H9 (cell line): ENCODE measurements around the gene ZSWIM1. TPM values are rescaled to one million over a fixed set of nuclear protein-coding genes. Genes with fewer than 3 reads are reported as not detected.

ENCODE experiments used
- DNase-seq: peaks from one replicate; pipeline ENCODE4 v3.0.0-alpha.2; 2017
- H2AFZ ChIP-seq: one replicate; pipeline ENCODE4 v1.6.1; 2013; ENCODE audit warnings: mild to moderate bottlenecking, low read length, control low read depth, moderate library complexity
- H2AK5ac ChIP-seq: 2 replicates; pipeline ENCODE4 v1.6.1; 2013; ENCODE audit warnings: low read length, control low read depth, mixed read lengths; ENCODE audit not compliant: insufficient read length
- H2BK120ac ChIP-seq: one replicate; pipeline ENCODE4 v1.6.1; 2013; ENCODE audit warnings: low read depth, mild to moderate bottlenecking, low read length, control low read depth, inconsistent platforms; ENCODE audit not compliant: poor library complexity, severe bottlenecking
- H2BK12ac ChIP-seq: 2 replicates; pipeline ENCODE4 v1.6.1; 2013; ENCODE audit warnings: low read length, control low read depth, mixed read lengths, low read depth; ENCODE audit not compliant: insufficient read length
- H2BK15ac ChIP-seq: 2 replicates; pipeline ENCODE4 v1.6.1; 2013; ENCODE audit warnings: low read depth, low read length, control low read depth
- H2BK20ac ChIP-seq: one replicate; pipeline ENCODE4 v1.6.1; 2013; ENCODE audit warnings: low read depth, mild to moderate bottlenecking, low read length, control low read depth, inconsistent platforms; ENCODE audit not compliant: poor library complexity, severe bottlenecking
- H2BK5ac ChIP-seq: 2 replicates; pipeline ENCODE4 v1.6.1; 2013; ENCODE audit warnings: low read length, control low read depth, mixed read lengths; ENCODE audit not compliant: insufficient read length
- H3K14ac ChIP-seq: 2 replicates; pipeline ENCODE4 v1.6.1; 2013; ENCODE audit warnings: low read length, control low read depth; ENCODE audit not compliant: insufficient read depth
- H3K18ac ChIP-seq: 2 replicates; pipeline ENCODE4 v1.6.1; 2013; ENCODE audit warnings: low read depth, mild to moderate bottlenecking, mixed read lengths, low read length, control low read depth; ENCODE audit not compliant: insufficient read length
- H3K23ac ChIP-seq: 2 replicates; pipeline ENCODE4 v1.6.1; 2013; ENCODE audit warnings: low read length, control low read depth, mixed read lengths, low read depth; ENCODE audit not compliant: insufficient read length
- H3K23me2 ChIP-seq: 2 replicates; pipeline ENCODE4 v1.6.1; 2013; ENCODE audit warnings: low read depth, mild to moderate bottlenecking, mixed read lengths, low read length, control low read depth; ENCODE audit not compliant: insufficient read length, poor library complexity, severe bottlenecking
- H3K27ac ChIP-seq: 2 replicates; pipeline ENCODE4 v1.5.1; 2013; ENCODE audit warnings: low read length, control low read depth, mixed read lengths, low read depth; ENCODE audit not compliant: insufficient read length
- H3K27me3 ChIP-seq: 2 replicates; pipeline ENCODE4 v1.6.1; 2013; ENCODE audit warnings: low read length, control low read depth, inconsistent platforms; ENCODE audit not compliant: insufficient read depth
- H3K4ac ChIP-seq: 2 replicates; pipeline ENCODE4 v1.6.1; 2013; ENCODE audit warnings: low read depth, mild to moderate bottlenecking, control low read depth, inconsistent platforms, low read length, moderate library complexity
- H3K4me1 ChIP-seq: 2 replicates; pipeline ENCODE4 v1.6.1; 2013; ENCODE audit warnings: low read length, control low read depth, inconsistent platforms; ENCODE audit not compliant: insufficient read depth
- H3K4me2 ChIP-seq: 2 replicates; pipeline ENCODE4 v1.6.1; 2013; ENCODE audit warnings: low read length, control low read depth, mixed read lengths; ENCODE audit not compliant: insufficient read length, insufficient read depth
- H3K56ac ChIP-seq: 2 replicates; pipeline ENCODE4 v1.6.1; 2013; ENCODE audit warnings: low read depth, mild to moderate bottlenecking, mixed read lengths, low read length, control low read depth; ENCODE audit not compliant: insufficient read length
- H3K79me1 ChIP-seq: 2 replicates; pipeline ENCODE4 v1.6.1; 2013; ENCODE audit warnings: low read depth, mild to moderate bottlenecking, moderate library complexity, low read length, control low read depth, inconsistent platforms; ENCODE audit not compliant: insufficient read depth, poor library complexity, severe bottlenecking
- H3K79me2 ChIP-seq: 2 replicates; pipeline ENCODE4 v1.6.1; 2013; ENCODE audit warnings: low read length, control low read depth, inconsistent platforms; ENCODE audit not compliant: insufficient read depth
- H3K9ac ChIP-seq: 2 replicates; pipeline ENCODE4 v1.6.1; 2013; ENCODE audit warnings: low read length, control low read depth, mixed read lengths; ENCODE audit not compliant: insufficient read length; ENCODE audit errors: extremely low read depth
- H3K9me3 ChIP-seq: one replicate; pipeline ENCODE4 v1.6.1; 2013; ENCODE audit warnings: low read depth, low read length, inconsistent platforms; ENCODE audit not compliant: control insufficient read depth
- H3T11ph ChIP-seq: one replicate; pipeline ENCODE4 v1.6.1; 2013; ENCODE audit warnings: mild to moderate bottlenecking, low read length, control low read depth, inconsistent platforms
- H4K20me1 ChIP-seq: one replicate; pipeline ENCODE4 v1.6.1; 2013; ENCODE audit not compliant: control insufficient read depth, insufficient read length, insufficient read depth
- H4K5ac ChIP-seq: 2 replicates; pipeline ENCODE4 v1.6.1; 2013; ENCODE audit warnings: low read depth, mild to moderate bottlenecking, mixed read lengths, low read length, control low read depth; ENCODE audit not compliant: insufficient read length
- H4K8ac ChIP-seq: replicated peaks from 2 replicates; pipeline ENCODE4 v1.6.1; 2013; ENCODE audit warnings: low read length, control low read depth, mixed read lengths, low read depth; ENCODE audit not compliant: insufficient read length
- H4K91ac ChIP-seq: 2 replicates; pipeline ENCODE4 v1.6.1; 2013; ENCODE audit warnings: low read depth, mild to moderate bottlenecking, moderate library complexity, mixed read lengths, low read length, control low read depth; ENCODE audit not compliant: insufficient read length
- H3K27ac Mint-ChIP-seq, 3 experiments: 2 replicates in 2 of 3; 3 replicates in 1 of 3; pipeline ENCODE4 v1.8.0; 2020 to 2021; ENCODE audit warnings: mixed read lengths in 3 of 3, mild to moderate bottlenecking in 1 of 3, moderate library complexity in 1 of 3
- H3K27me3 Mint-ChIP-seq: 2 replicates; pipeline ENCODE4 v1.8.0; 2021; ENCODE audit warnings: low read depth, mild to moderate bottlenecking, moderate library complexity, mixed read lengths
- H3K36me3 Mint-ChIP-seq, 3 experiments: 2 replicates in 2 of 3; 3 replicates in 1 of 3; pipeline ENCODE4 v1.8.0; 2020 to 2021; ENCODE audit warnings: low read depth in 3 of 3, mixed read lengths in 3 of 3; ENCODE audit not compliant: insufficient read depth in 1 of 3
- H3K4me1 Mint-ChIP-seq, 2 experiments: 2 replicates each; pipeline ENCODE4 v1.8.0; 2020; ENCODE audit warnings: mixed read lengths in 2 of 2
- H3K4me3 Mint-ChIP-seq, 2 experiments: 2 replicates in 1 of 2; 3 replicates in 1 of 2; pipeline ENCODE4 v1.8.0; 2020 to 2021; ENCODE audit warnings: mild to moderate bottlenecking in 2 of 2, mixed read lengths in 2 of 2, moderate library complexity in 1 of 2
- H3K9me3 Mint-ChIP-seq, 2 experiments: 2 replicates in 1 of 2; 3 replicates in 1 of 2; pipeline ENCODE4 v1.8.0; 2020; ENCODE audit warnings: mild to moderate bottlenecking in 2 of 2, mixed read lengths in 2 of 2, moderate library complexity in 1 of 2
- CTCF ChIP-seq: fragments of 200-600 bp; sonication (generic); conservative IDR thresholded peaks from 3 replicates; pipeline ENCODE4 v1.8.0; 2021; ENCODE audit warnings: antibody characterized with exemption, mild to moderate bottlenecking
- WGBS: extraction: QIAGEN DNeasy Blood & Tissue Kit; methylation state at CpG from one replicate; pipeline ENCODE4 v1.1.7; 2013; ENCODE audit warnings: missing lambda C conversion rate, low lambda C conversion rate, mixed read lengths; ENCODE audit not compliant: insufficient read length; ENCODE audit errors: extremely low coverage; 5-methylcytosine and 5-hydroxymethylcytosine counted together
- total RNA-seq: library from RNA; stranded (reverse); gene quantifications from 2 replicates; pipeline ENCODE4 v1.2.1, GENCODE V29; 2021

The ZSWIM1 gene
- total RNA-seq, 1 experiment from 2014 or later = 13.0 TPM

GRCh38 chr20:45925821-45926506 lies 44.9 kb downstream of the ZSWIM1 start:
- Mint-ChIP-seq H3K4me1 (peaks cover 9 to 19% of the 10 kb centered on the region in 2 experiments), H3K27me3 (peaks cover 3% of the 10 kb centered on the region), H3K27ac (peak overlapping the region in 1 of 3 experiments; percentile 55; a peak in 2 of 7 replicates), H3K4me3 (no peak overlapping the region), H3K9me3 (no peaks in the 10 kb centered on the region), H3K36me3 (no peaks in the 10 kb centered on the region)
- Histone ChIP-seq H2BK5ac (no peak overlapping the region), H2BK15ac (no peak overlapping the region), H3K79me2 (no peaks in the 10 kb centered on the region), H3K18ac (no peak overlapping the region), H3K9me3 (no peaks in the 10 kb centered on the region), H3K4ac (no peak overlapping the region), H3K4me2 (no peak overlapping the region), H2BK12ac (no peak overlapping the region), H3K14ac (no peak overlapping the region), H4K20me1 (no peaks in the 10 kb centered on the region), H3K56ac (no peak overlapping the region), H2BK120ac (no peak overlapping the region), H2AK5ac (no peak overlapping the region), H3T11ph (no peak overlapping the region), H3K27ac (no peak overlapping the region), H3K23ac (no peak overlapping the region), H3K27me3 (no peaks in the 10 kb centered on the region), H4K8ac (no peak overlapping the region), H3K9ac (no peak overlapping the region), H3K79me1 (no peaks in the 10 kb centered on the region), H4K5ac (no peak overlapping the region), H2AFZ (no peak overlapping the region), H3K4me1 (no peaks in the 10 kb centered on the region), H4K91ac (no peak overlapping the region), H3K23me2 (no peaks in the 10 kb centered on the region), H2BK20ac (no peak overlapping the region)
- DNase-seq = no peak
- no CpG with 5 or more reads among the region's 9 CpGs for WGBS
- no peak for TF ChIP-seq CTCF
